Measurements from ENCODE around the gene LRRC19. TPM values are rescaled to one million over a fixed set of nuclear protein-coding genes. Genes with fewer than 3 reads are reported as not detected.
A peak's percentile ranks its signal among the peaks of the same experiment; 100 is the strongest.

Gene LRRC19
- total RNA-seq, 1 experiment from 2014 or later, result not detected

GRCh38 chr9:26947736-26948135 lies 57.7 kb downstream of the LRRC19 start:
- no peaks in the 10 kb centered on the region for H3K36me3 ChIP-seq (ENCODE audit: insufficient read depth, low read length, poor library complexity, severe bottlenecking)

DNA sequence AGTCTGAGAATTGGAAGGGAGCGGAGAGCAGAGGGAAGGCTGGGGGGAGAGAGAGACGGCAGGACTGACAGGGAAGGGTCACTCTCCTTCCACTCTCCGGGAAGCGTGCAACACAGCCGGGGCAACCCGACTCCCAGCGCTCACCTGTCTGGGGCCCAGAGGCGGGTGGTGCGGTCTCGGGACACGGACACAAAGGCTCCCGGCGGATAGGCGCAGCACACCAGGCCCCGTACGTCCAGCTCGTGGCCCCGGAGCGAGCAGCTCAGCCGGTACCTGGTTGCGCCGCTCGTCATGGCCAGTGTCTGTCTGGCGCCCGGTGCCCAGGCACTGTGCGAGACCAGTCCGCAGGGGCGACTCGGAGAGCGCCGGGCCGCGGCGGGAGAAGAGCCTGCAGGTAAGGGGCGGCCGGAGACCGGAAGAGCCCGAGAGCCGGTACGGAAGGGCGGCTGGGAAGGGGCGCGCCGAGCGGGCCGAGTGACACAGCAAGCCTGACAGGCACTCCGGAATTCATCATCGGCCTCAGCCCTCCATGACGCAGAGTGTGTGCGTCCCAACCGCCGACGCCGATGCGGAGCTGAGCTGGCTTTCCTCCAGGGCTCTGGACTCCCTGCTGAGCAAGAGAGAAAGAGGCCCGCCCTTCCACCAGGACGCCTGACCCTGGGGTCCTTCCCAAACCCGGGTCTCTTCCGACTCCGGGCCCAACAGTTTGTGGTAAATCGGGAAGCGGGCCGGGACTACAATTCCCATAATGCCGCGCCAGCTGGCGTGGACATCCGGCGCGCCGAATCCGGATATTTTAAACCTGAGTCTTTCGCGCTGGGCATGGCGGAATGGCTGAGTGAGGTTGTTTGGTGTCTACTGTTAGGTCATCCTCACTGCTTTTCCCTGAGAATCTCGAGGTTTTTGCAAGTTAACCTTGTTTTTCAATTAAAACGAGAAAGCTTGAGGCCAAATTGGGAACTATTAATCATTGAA lies 58.4 kb downstream of the LRRC19 start, which contains the start of gene PLAA:
TSS of gene PLAA (minus strand) at position 490 of the 975 bp plus-strand sequence. CDS start at position 293, 197 bp downstream.
- no peaks in the 10 kb centered on the region for H3K9me3 ChIP-seq (ENCODE audit: low read depth, low read length, poor library complexity, severe bottlenecking)
- peak within 1 kb of the TSS; percentile 98 for H3K27ac ChIP-seq (ENCODE audit: low read depth, low read length, poor library complexity, severe bottlenecking)
- no TSS peak for BruUV-seq (replicated peaks)
- intact Hi-C loops (cut with micrococcal nuclease; ENCODE audit: unreplicated experiment), result loop anchor here (1.0 kb wide), 1 partner anchor 55 kb away; the partner anchor contains the start of gene CAAP1
- POLR2A ChIA-PET (ENCODE audit: low non-redundant PET), result no interaction called here
- TF ChIP-seq, protein P1, sequence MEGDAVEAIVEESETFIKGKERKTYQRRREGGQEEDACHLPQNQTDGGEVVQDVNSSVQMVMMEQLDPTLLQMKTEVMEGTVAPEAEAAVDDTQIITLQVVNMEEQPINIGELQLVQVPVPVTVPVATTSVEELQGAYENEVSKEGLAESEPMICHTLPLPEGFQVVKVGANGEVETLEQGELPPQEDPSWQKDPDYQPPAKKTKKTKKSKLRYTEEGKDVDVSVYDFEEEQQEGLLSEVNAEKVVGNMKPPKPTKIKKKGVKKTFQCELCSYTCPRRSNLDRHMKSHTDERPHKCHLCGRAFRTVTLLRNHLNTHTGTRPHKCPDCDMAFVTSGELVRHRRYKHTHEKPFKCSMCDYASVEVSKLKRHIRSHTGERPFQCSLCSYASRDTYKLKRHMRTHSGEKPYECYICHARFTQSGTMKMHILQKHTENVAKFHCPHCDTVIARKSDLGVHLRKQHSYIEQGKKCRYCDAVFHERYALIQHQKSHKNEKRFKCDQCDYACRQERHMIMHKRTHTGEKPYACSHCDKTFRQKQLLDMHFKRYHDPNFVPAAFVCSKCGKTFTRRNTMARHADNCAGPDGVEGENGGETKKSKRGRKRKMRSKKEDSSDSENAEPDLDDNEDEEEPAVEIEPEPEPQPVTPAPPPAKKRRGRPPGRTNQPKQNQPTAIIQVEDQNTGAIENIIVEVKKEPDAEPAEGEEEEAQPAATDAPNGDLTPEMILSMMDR (conservative IDR thresholded peaks at IDR 0.05; ENCODE audit: low read depth, low read length), result no peak
- TF ChIP-seq EZH2 (IDR thresholded peaks at IDR 0.05; ENCODE audit: borderline replicate concordance, low read depth, low read length, poor library complexity, severe bottlenecking), result no peak
- DNase-seq (ENCODE audit: low spot score), result peak; percentile 82
- peak within 1 kb of the TSS; percentile 71 for H3K4me3 ChIP-seq (ENCODE audit: low read depth, low read length, poor library complexity, severe bottlenecking)
- CTCF ChIA-PET, result no interaction called here
- no peaks in the 10 kb centered on the region for H3K36me3 ChIP-seq (ENCODE audit: insufficient read depth, low read length, poor library complexity, severe bottlenecking)
- H3K27me3 ChIP-seq (replicated peaks; ENCODE audit: insufficient read depth, low read depth, low read length, poor library complexity), result no peaks in the 10 kb centered on the region
- H3K4me1 ChIP-seq (ENCODE audit: insufficient read depth, low read length, poor library complexity, severe bottlenecking), result no peaks in the 10 kb centered on the region

More at GRCh38 chr9:26947736-26948135, 57.7 kb downstream of the LRRC19 start:
- TSS peak; percentile 94 for BruUV-seq (replicated peaks)
- H3K9me3 ChIP-seq (ENCODE audit: low read depth, low read length, poor library complexity, severe bottlenecking), result no peaks in the 10 kb centered on the region
- no peak for DNase-seq (ENCODE audit: low spot score)
- no peak for TF ChIP-seq EZH2 (IDR thresholded peaks at IDR 0.05; ENCODE audit: borderline replicate concordance, low read depth, low read length, poor library complexity, severe bottlenecking)
- TF ChIP-seq, protein P1 (conservative IDR thresholded peaks at IDR 0.05; ENCODE audit: low read depth, low read length), result no peak
- ChIA-PET POLR2A (ENCODE audit: low non-redundant PET) (no interaction called here), CTCF (no interaction called here)
- no peaks in the 10 kb centered on the region for H3K4me1 ChIP-seq (ENCODE audit: insufficient read depth, low read length, poor library complexity, severe bottlenecking)
- no peaks in the 10 kb centered on the region for H3K27me3 ChIP-seq (replicated peaks; ENCODE audit: insufficient read depth, low read depth, low read length, poor library complexity)
- intact Hi-C loops (cut with micrococcal nuclease; ENCODE audit: unreplicated experiment), result loop anchor here (1.0 kb wide), 1 partner anchor 55 kb away; the partner anchor contains the start of gene CAAP1
- peak overlapping the region; percentile 71 for H3K4me3 ChIP-seq (ENCODE audit: low read depth, low read length, poor library complexity, severe bottlenecking)
- H3K27ac ChIP-seq (ENCODE audit: low read depth, low read length, poor library complexity, severe bottlenecking), result peak overlapping the region; percentile 98

GRCh38 chr9:26945591-26945990 lies 59.9 kb downstream of the LRRC19 start:
- intact Hi-C loops (cut with micrococcal nuclease; ENCODE audit: unreplicated experiment), result no loop called here
- POLR2A ChIA-PET (ENCODE audit: low non-redundant PET), result no interaction called here

More at GRCh38 chr9:26945591-26945990, 59.9 kb downstream of the LRRC19 start:
- Histone ChIP-seq H3K9me3 (ENCODE audit: low read depth, low read length, poor library complexity, severe bottlenecking) (no peaks in the 10 kb centered on the region), H3K27ac (ENCODE audit: low read depth, low read length, poor library complexity, severe bottlenecking) (peak overlapping the region; percentile 98), H3K27me3 (replicated peaks; ENCODE audit: insufficient read depth, low read depth, low read length, poor library complexity) (no peaks in the 10 kb centered on the region), H3K4me3 (ENCODE audit: low read depth, low read length, poor library complexity, severe bottlenecking) (peak overlapping the region; percentile 71), H3K4me1 (ENCODE audit: insufficient read depth, low read length, poor library complexity, severe bottlenecking) (no peaks in the 10 kb centered on the region), H3K36me3 (ENCODE audit: insufficient read depth, low read length, poor library complexity, severe bottlenecking) (no peaks in the 10 kb centered on the region)
- no peak for TF ChIP-seq EZH2 (IDR thresholded peaks at IDR 0.05; ENCODE audit: borderline replicate concordance, low read depth, low read length, poor library complexity, severe bottlenecking)
- TF ChIP-seq, protein P1 (conservative IDR thresholded peaks at IDR 0.05; ENCODE audit: low read depth, low read length), result no peak
- TSS peak; percentile 50 for BruUV-seq (replicated peaks)
- DNase-seq (ENCODE audit: low spot score), result no peak
- CTCF ChIA-PET, result no interaction called here

Other genes starting within 250 kb of the LRRC19 start
- 9.1 and 10.0 TPM in 2 replicates for gene CAAP1, start 112.9 kb downstream of the LRRC19 start, total RNA-seq (2021)
- gene PLAA, start 58.4 kb downstream of the LRRC19 start, total RNA-seq (2021), result 35.4 and 36.4 TPM in 2 replicates
- gene IFT74, start 49.3 kb downstream of the LRRC19 start, total RNA-seq (2021), result 9.3 and 12.4 TPM in 2 replicates
- not detected in 2 replicates for gene TEK, start 103.6 kb upstream of the LRRC19 start, total RNA-seq (2021)